ENCODE data around the gene TP53I11.

TP53I11 gene

GRCh38 chr11:44911029-44911814 is 39.5 kb downstream of the TP53I11 start:
- peak; percentile 73 for DNase-seq

DNA sequence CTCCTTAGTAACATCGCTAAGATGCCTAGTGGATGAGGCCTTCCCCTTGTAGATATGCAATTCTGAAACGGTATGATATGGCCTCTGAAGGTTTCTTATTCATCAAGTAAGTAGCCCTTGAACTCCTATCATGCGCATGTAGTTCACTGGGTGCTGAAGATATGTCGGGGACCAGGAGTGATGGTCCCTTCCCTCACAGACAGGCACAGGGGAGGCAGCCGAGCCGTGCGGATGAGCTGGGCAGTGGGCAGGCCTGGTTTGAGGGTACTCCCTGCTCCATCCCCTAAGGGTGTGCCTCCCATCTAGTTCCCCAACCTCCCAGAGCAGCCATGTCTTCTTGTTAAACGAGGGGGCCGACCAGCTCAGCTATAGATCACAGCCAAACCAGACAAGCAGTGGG is 40.1 kb downstream of the TP53I11 start:
- DNase-seq, result no peak

GRCh38 chr11:44909557-44909956 is 41.1 kb downstream of the TP53I11 start:
- DNase-seq, result no peak

DNA sequence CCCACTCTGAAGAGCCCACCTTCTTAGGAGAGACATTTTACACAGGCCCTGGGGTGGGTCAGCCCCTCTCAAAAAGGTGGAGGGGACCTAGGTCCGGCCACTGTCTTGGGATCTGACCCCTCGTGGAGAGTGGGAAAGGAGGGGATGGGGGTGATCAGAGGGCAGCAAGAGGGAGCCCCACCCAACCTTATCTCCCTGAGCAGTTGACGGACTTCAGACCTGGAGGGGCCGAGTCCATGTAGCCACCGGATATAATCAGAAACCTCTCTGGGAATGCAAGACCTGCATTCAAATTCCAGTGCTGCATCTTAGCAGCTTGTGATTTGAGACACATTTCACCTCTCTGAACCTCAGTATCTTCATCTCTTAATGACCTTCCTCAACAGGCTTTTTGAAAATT is 44.0 kb downstream of the TP53I11 start:
- no peak for DNase-seq

DNA sequence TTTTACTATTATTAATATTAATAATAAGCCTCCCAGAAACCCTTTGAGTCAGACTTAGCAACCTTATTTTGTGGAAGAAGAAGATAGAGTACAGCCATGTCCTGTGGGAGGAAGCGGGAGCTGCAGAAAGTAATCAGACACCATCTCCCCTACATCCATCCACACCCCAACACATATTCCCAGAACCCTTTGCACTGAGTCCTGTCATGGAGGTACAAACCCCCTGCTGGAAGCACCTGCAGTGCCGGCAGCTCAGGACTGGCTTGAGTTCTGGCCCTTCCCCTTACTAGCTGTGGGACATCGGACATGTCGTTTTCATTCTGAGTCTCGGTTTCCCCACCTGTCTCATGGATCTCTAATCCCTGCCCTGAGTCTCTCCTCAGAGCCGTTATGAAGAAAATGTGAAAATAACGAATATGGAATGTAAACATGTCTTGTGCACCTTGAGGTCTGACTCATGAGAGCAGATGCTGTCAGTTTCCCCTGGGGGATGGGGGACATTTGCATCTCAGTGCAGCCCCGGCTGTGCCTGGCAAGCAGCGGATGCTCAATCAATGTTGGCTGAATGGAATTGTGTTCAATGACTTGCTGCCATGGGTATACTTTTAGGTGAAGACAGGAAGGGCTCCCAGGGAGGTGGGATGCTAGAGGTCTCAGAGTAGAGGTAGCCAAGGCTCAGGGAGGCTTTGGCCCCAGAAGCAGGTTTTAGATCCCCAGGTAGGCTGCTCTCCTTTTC is 45.4 kb downstream of the TP53I11 start:
- no peak for DNase-seq

DNA sequence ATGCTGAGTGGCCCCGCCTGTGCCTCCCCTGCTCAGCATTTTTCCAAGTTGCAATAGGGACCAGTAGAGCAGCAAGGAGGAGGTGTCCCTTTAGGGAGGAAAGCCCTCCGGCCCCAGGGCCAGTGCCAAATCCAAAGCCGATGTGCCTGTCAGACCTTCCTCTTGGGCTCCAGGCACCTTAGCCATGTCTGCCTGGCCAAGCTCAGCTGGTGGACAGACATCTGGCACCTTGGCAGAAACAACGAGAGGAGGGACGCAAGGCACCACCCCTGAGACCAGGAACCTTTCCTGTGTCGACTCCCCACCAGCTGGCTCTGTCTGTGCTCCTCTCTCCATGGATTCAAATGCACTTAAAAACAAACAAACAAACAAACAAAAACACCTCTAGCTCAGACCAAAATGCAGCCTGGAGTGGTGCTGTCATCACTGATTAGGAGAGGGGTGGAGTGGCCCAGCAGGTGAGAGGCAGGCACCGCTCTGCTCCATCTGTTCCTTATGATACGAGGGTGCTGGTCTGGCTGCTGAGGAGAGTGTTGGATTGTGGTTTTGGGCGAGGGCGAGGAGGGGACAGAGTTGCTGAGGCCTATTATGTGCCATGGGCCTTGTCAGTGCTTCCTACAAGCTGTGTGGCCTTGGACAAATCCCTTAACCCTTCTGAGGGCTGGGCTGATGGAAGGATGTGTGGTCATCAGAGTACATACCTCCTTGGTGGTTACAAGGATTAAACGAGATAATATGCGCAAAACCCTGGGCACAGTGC is 46.2 kb downstream of the TP53I11 start:
- DNase-seq, result no peak

DNA sequence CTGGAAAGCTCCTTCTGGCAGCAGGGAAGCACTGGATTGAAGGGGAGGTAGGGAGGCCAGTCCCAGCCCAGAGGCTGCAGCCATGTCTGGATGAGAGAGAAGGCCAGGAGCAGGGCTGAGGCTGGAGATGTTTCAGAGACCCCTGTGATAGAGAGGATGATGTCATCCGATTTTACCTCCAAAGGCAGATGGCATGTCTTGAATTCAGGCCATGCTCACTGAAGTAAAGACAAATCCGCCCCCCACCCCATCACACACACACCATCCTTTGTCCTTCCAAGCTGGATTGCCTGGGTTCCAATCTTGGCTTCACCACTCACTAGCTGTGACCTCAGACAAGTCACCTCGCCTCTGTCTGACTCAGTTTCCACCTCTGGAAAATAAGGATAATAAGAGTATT is 47.2 kb downstream of the TP53I11 start:
- no peak for DNase-seq

- no peak for DNase-seq
Observed at GRCh38 chr11:44903035-44903434, 47.6 kb downstream of the TP53I11 start.

DNA sequence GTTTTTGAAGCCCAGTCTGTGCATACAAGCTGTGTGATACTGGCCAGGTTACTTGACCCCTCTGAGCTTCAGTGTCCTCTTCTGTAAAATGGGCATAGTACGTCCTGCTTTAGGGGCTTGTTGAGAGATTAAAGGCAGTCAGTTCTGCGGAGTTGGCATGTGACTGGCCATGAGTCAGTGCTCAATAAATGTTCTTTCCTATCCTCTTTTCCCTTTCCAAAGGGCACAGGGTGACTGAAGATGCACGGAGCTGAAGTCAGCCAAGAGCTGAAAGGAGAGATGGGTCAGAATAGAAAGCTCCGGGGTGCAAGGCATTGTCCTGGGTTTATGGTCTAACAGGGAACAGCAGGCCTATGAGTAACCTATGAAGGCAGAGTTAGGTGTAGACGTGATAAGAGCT is 48.9 kb downstream of the TP53I11 start:
- DNase-seq, result no peak

DNA sequence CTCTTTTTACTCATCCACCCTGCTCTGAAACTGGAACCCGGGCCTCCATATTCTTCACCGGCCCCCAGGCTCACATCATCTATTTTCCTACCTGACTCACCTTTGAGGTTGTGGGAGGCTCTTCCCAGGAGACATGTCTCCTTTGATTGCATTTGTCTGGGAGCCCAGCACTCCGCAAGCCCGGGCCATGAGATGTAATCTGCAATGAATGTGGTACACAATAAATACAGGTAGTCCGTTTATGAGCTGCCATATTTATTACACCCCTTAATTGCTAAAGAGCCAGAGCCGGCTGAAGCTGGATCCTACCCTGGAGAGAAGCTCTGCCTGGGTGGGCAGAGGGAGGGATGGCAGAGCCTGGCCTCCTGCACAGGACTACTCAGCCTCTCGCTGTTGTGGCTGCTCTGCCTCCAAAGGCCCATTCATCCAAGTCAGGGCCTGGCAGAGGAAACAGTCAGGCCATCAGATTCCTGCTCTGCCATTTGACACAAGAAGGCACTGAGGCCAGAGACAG is 49.5 kb downstream of the TP53I11 start:
- no peak for DNase-seq

GRCh38 chr11:44899959-44900358 is 50.7 kb downstream of the TP53I11 start:
- peak; percentile 18 for DNase-seq

GRCh38 chr11:44893846-44894617 is 56.7 kb downstream of the TP53I11 start:
- peak; percentile 41 for DNase-seq

DNA sequence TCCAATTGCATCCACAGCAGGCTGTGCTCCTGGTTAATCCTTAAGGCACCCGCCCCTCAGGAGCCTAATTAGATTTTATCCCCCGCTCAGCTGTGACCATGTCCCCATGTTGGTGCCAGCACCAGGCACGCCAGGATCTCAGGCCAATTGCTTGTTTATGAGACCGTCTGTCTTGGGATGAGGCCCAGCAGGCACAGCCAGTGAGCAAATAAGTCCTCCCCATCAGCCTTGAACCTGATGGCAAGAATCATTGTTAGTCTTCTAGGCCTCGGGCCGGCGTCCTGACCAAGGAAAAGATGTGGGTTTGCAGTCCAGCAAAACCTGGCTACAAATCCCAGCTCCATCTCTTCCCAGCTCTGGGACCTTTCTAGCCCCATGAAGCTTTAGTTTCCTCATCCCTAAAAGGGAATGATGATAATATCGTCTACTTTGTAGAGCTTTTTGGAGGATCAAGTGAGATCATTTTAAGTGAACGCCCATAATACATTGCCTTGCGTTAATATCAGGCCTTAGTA is 57.3 kb downstream of the TP53I11 start:
- no peak for DNase-seq

DNA sequence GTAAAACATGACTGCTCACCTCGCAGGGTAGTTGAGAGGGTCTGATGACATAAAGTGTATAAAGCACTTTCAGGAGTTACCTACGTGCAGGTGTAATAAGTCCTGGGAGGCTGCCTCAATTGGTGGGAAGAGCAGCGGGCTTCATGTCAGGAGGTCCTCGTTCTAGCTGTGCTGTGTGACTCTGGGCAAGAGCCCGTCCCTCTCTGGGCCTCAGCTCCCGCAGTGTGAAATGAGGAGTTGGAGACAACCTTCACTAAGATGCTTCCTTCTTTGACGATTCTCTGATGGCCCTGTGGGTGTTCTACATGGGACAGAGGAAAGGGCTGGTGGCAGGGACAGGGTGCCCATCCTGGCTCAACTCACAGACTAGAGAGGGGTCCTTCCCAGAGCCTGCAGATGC is 57.8 kb downstream of the TP53I11 start:
- no peak for DNase-seq

GRCh38 chr11:44889266-44889665 is 61.4 kb downstream of the TP53I11 start:
- no peak for DNase-seq

GRCh38 chr11:44887636-44888035 is 63.0 kb downstream of the TP53I11 start:
- DNase-seq, result no peak

GRCh38 chr11:44886790-44887140 is 63.9 kb downstream of the TP53I11 start:
- no peak for DNase-seq

DNA sequence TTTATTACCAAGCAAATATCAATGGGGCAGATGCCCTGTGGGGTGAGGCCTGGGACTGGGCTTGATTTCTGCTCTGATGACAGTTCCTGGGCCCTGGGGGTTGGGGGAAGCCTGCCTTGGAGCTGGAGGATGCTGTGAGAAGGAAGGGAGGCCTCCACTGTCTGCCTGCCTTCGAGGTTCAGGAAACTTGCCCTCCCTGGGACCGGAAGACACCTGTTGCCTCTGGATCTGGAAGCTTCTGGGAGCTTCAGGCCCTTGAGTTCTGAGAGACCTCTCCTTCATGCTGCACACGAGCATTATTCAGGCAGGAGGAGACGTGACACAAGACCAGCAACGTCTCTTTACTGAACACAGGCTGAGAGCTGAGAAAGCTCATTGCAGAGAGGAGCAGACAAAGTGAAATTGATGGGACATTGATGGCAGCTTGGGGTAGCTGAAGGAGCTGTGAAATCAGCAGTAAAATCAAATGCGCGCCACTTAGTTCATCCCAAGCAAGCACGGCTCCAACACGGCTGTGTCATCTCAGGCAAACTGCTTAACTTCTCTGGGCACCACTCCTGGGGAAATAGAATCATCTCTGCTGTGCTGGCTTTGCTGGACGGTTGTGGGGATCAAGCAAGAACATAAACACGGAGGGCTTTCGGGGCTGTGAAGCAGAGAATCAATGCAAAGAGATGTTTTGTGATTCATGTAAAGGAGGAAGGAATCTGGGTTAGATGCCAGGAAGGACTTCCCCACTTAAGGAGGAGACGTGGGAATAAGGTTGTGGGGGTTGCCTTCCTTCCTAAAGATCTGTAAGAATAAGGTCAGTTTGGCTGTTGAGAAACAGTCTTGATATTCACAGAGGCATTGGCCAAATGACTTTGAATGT is 64.5 kb downstream of the TP53I11 start:
- DNase-seq, result no peak

DNA sequence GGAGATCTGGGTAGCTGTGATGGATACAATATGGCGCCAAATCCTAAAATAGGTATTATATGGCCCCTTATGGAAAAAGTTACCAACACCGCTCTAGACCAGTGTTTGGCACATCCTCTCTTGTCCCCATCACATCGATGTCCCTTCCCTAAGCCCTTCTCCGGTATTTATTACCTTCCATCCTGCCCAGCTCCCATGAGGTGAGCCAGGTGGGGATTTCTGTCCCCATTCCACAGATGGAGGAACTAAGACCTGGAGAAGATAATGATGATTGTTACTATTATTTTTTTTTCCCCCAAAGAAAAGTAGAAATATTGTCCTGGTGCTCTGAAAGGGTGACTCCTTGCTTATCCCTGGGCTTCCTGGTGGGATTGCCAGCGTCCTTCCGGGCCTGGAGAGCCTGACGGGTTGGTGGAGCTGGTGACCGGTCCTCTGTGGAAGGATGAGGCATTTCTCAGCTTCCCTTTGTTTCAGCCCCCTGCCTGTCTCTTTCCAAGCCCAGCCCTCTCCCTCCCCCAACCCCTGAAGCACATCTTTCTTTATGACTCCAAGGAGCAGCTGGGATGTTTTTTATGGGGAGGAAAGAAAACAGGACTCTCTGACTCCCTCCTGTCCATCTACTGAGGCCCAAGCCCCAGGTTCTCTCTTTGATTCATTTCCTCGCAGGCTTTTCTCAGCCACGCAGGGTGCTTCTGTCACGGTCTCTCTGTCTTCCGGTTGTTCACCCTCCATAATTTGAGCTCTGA is 65.4 kb downstream of the TP53I11 start:
- no peak for DNase-seq

- no peak for DNase-seq
Observed at GRCh38 chr11:44884056-44884455, 66.6 kb downstream of the TP53I11 start.

- DNase-seq, result no peak
Observed at GRCh38 chr11:44883277-44883676, 67.4 kb downstream of the TP53I11 start.

Measured in central memory CD4-positive, alpha-beta T cell (primary cell).